H9 (cell line): ENCODE data around the gene KIAA0513. TPM values are rescaled to one million over a fixed set of nuclear protein-coding genes. Genes with fewer than 3 reads are reported as not detected.

Source experiments
- DNase-seq: peaks from one replicate; pipeline ENCODE4 v3.0.0-alpha.2; 2017
- H2AFZ ChIP-seq: one replicate; pipeline ENCODE4 v1.6.1; 2013; ENCODE audit warnings: mild to moderate bottlenecking, low read length, control low read depth, moderate library complexity
- H2AK5ac ChIP-seq: 2 replicates; pipeline ENCODE4 v1.6.1; 2013; ENCODE audit warnings: low read length, control low read depth, mixed read lengths; ENCODE audit not compliant: insufficient read length
- H2BK120ac ChIP-seq: one replicate; pipeline ENCODE4 v1.6.1; 2013; ENCODE audit warnings: low read depth, mild to moderate bottlenecking, low read length, control low read depth, inconsistent platforms; ENCODE audit not compliant: poor library complexity, severe bottlenecking
- H2BK12ac ChIP-seq: 2 replicates; pipeline ENCODE4 v1.6.1; 2013; ENCODE audit warnings: low read length, control low read depth, mixed read lengths, low read depth; ENCODE audit not compliant: insufficient read length
- H2BK15ac ChIP-seq: 2 replicates; pipeline ENCODE4 v1.6.1; 2013; ENCODE audit warnings: low read depth, low read length, control low read depth
- H2BK20ac ChIP-seq: one replicate; pipeline ENCODE4 v1.6.1; 2013; ENCODE audit warnings: low read depth, mild to moderate bottlenecking, low read length, control low read depth, inconsistent platforms; ENCODE audit not compliant: poor library complexity, severe bottlenecking
- H2BK5ac ChIP-seq: 2 replicates; pipeline ENCODE4 v1.6.1; 2013; ENCODE audit warnings: low read length, control low read depth, mixed read lengths; ENCODE audit not compliant: insufficient read length
- H3K14ac ChIP-seq: 2 replicates; pipeline ENCODE4 v1.6.1; 2013; ENCODE audit warnings: low read length, control low read depth; ENCODE audit not compliant: insufficient read depth
- H3K18ac ChIP-seq: 2 replicates; pipeline ENCODE4 v1.6.1; 2013; ENCODE audit warnings: low read depth, mild to moderate bottlenecking, mixed read lengths, low read length, control low read depth; ENCODE audit not compliant: insufficient read length
- H3K23ac ChIP-seq: 2 replicates; pipeline ENCODE4 v1.6.1; 2013; ENCODE audit warnings: low read length, control low read depth, mixed read lengths, low read depth; ENCODE audit not compliant: insufficient read length
- H3K23me2 ChIP-seq: 2 replicates; pipeline ENCODE4 v1.6.1; 2013; ENCODE audit warnings: low read depth, mild to moderate bottlenecking, mixed read lengths, low read length, control low read depth; ENCODE audit not compliant: insufficient read length, poor library complexity, severe bottlenecking
- H3K27ac ChIP-seq: 2 replicates; pipeline ENCODE4 v1.5.1; 2013; ENCODE audit warnings: low read length, control low read depth, mixed read lengths, low read depth; ENCODE audit not compliant: insufficient read length
- H3K27me3 ChIP-seq: 2 replicates; pipeline ENCODE4 v1.6.1; 2013; ENCODE audit warnings: low read length, control low read depth, inconsistent platforms; ENCODE audit not compliant: insufficient read depth
- H3K4ac ChIP-seq: 2 replicates; pipeline ENCODE4 v1.6.1; 2013; ENCODE audit warnings: low read depth, mild to moderate bottlenecking, control low read depth, inconsistent platforms, low read length, moderate library complexity
- H3K4me1 ChIP-seq: 2 replicates; pipeline ENCODE4 v1.6.1; 2013; ENCODE audit warnings: low read length, control low read depth, inconsistent platforms; ENCODE audit not compliant: insufficient read depth
- H3K4me2 ChIP-seq: 2 replicates; pipeline ENCODE4 v1.6.1; 2013; ENCODE audit warnings: low read length, control low read depth, mixed read lengths; ENCODE audit not compliant: insufficient read length, insufficient read depth
- H3K56ac ChIP-seq: 2 replicates; pipeline ENCODE4 v1.6.1; 2013; ENCODE audit warnings: low read depth, mild to moderate bottlenecking, mixed read lengths, low read length, control low read depth; ENCODE audit not compliant: insufficient read length
- H3K79me1 ChIP-seq: 2 replicates; pipeline ENCODE4 v1.6.1; 2013; ENCODE audit warnings: low read depth, mild to moderate bottlenecking, moderate library complexity, low read length, control low read depth, inconsistent platforms; ENCODE audit not compliant: insufficient read depth, poor library complexity, severe bottlenecking
- H3K79me2 ChIP-seq: 2 replicates; pipeline ENCODE4 v1.6.1; 2013; ENCODE audit warnings: low read length, control low read depth, inconsistent platforms; ENCODE audit not compliant: insufficient read depth
- H3K9ac ChIP-seq: 2 replicates; pipeline ENCODE4 v1.6.1; 2013; ENCODE audit warnings: low read length, control low read depth, mixed read lengths; ENCODE audit not compliant: insufficient read length; ENCODE audit errors: extremely low read depth
- H3K9me3 ChIP-seq: one replicate; pipeline ENCODE4 v1.6.1; 2013; ENCODE audit warnings: low read depth, low read length, inconsistent platforms; ENCODE audit not compliant: control insufficient read depth
- H3T11ph ChIP-seq: one replicate; pipeline ENCODE4 v1.6.1; 2013; ENCODE audit warnings: mild to moderate bottlenecking, low read length, control low read depth, inconsistent platforms
- H4K20me1 ChIP-seq: one replicate; pipeline ENCODE4 v1.6.1; 2013; ENCODE audit not compliant: control insufficient read depth, insufficient read length, insufficient read depth
- H4K5ac ChIP-seq: 2 replicates; pipeline ENCODE4 v1.6.1; 2013; ENCODE audit warnings: low read depth, mild to moderate bottlenecking, mixed read lengths, low read length, control low read depth; ENCODE audit not compliant: insufficient read length
- H4K8ac ChIP-seq: replicated peaks from 2 replicates; pipeline ENCODE4 v1.6.1; 2013; ENCODE audit warnings: low read length, control low read depth, mixed read lengths, low read depth; ENCODE audit not compliant: insufficient read length
- H4K91ac ChIP-seq: 2 replicates; pipeline ENCODE4 v1.6.1; 2013; ENCODE audit warnings: low read depth, mild to moderate bottlenecking, moderate library complexity, mixed read lengths, low read length, control low read depth; ENCODE audit not compliant: insufficient read length
- H3K27ac Mint-ChIP-seq, 3 experiments: 2 replicates in 2 of 3; 3 replicates in 1 of 3; pipeline ENCODE4 v1.8.0; 2020 to 2021; ENCODE audit warnings: mixed read lengths in 3 of 3, mild to moderate bottlenecking in 1 of 3, moderate library complexity in 1 of 3
- H3K27me3 Mint-ChIP-seq: 2 replicates; pipeline ENCODE4 v1.8.0; 2021; ENCODE audit warnings: low read depth, mild to moderate bottlenecking, moderate library complexity, mixed read lengths
- H3K36me3 Mint-ChIP-seq, 3 experiments: 2 replicates in 2 of 3; 3 replicates in 1 of 3; pipeline ENCODE4 v1.8.0; 2020 to 2021; ENCODE audit warnings: low read depth in 3 of 3, mixed read lengths in 3 of 3; ENCODE audit not compliant: insufficient read depth in 1 of 3
- H3K4me1 Mint-ChIP-seq, 2 experiments: 2 replicates each; pipeline ENCODE4 v1.8.0; 2020; ENCODE audit warnings: mixed read lengths in 2 of 2
- H3K4me3 Mint-ChIP-seq, 2 experiments: 2 replicates in 1 of 2; 3 replicates in 1 of 2; pipeline ENCODE4 v1.8.0; 2020 to 2021; ENCODE audit warnings: mild to moderate bottlenecking in 2 of 2, mixed read lengths in 2 of 2, moderate library complexity in 1 of 2
- H3K9me3 Mint-ChIP-seq, 2 experiments: 2 replicates in 1 of 2; 3 replicates in 1 of 2; pipeline ENCODE4 v1.8.0; 2020; ENCODE audit warnings: mild to moderate bottlenecking in 2 of 2, mixed read lengths in 2 of 2, moderate library complexity in 1 of 2
- WGBS: extraction: QIAGEN DNeasy Blood & Tissue Kit; methylation state at CpG from one replicate; pipeline ENCODE4 v1.1.7; 2013; ENCODE audit warnings: missing lambda C conversion rate, low lambda C conversion rate, mixed read lengths; ENCODE audit not compliant: insufficient read length; ENCODE audit errors: extremely low coverage; 5-methylcytosine and 5-hydroxymethylcytosine counted together
- total RNA-seq: library from RNA; stranded (reverse); gene quantifications from 2 replicates; pipeline ENCODE4 v1.2.1, GENCODE V29; 2021
- TF ChIP-seq, protein P1 (sequence below): fragments of 200-600 bp; sonication (generic); conservative IDR thresholded peaks from 3 replicates; pipeline ENCODE4 v1.8.0; 2021; ENCODE audit warnings: antibody characterized with exemption, mild to moderate bottlenecking

KIAA0513 gene
- total RNA-seq, 1 experiment from 2014 or later = 4.7 TPM

DNA sequence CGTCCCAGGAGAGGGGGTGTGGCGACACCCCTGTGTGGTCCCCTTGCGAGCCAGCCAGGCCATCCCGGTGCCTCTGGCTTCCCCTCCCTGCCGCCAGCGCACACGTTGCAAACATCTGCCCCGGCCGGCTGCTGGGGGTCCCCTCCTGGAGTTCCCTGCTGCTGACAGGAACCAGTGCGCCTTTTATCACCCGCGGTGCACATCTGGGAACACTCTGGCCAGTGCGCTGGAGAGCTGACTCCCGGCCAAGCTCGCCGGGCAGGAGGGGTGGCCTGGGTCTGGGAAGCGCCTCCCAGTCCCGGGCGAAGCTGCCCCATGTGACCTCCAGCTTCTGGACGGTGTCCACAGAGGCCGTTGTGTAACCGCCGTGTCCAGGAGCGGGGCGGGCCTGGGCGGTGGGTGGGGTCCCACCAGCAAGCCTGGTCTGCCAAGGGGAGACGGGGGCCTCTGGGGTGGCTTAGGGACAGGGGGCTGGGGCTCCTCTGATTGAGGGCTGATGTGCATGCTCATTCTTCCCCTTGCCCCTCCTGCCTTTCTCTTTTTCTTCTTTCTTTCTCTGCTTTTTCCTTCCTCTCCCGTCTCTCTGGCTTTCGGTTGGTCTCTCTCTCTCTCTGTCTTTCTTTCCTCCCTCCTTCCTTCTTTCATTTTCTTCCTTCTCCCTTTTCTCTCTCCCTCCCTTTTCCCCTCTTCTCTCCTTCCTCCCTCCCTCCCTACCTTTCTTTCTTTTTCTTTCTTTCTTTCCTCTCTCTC, 109.9 kb downstream of the KIAA0513 start:
- H3K36me3 Mint-ChIP-seq = no peaks in the 10 kb centered on the region

More for the DNA sequence above, 109.9 kb downstream of the KIAA0513 start:
- H3K23ac ChIP-seq = no peak overlapping the region
- no peak overlapping the region for H4K8ac ChIP-seq
- H2AFZ ChIP-seq = no peak overlapping the region
- H2BK20ac ChIP-seq = no peak overlapping the region
- H3K9me3 Mint-ChIP-seq = peaks cover 0 to 3% of the 10 kb centered on the region in 2 experiments; a peak in 2 of 5 replicates
- TF ChIP-seq, protein P1, sequence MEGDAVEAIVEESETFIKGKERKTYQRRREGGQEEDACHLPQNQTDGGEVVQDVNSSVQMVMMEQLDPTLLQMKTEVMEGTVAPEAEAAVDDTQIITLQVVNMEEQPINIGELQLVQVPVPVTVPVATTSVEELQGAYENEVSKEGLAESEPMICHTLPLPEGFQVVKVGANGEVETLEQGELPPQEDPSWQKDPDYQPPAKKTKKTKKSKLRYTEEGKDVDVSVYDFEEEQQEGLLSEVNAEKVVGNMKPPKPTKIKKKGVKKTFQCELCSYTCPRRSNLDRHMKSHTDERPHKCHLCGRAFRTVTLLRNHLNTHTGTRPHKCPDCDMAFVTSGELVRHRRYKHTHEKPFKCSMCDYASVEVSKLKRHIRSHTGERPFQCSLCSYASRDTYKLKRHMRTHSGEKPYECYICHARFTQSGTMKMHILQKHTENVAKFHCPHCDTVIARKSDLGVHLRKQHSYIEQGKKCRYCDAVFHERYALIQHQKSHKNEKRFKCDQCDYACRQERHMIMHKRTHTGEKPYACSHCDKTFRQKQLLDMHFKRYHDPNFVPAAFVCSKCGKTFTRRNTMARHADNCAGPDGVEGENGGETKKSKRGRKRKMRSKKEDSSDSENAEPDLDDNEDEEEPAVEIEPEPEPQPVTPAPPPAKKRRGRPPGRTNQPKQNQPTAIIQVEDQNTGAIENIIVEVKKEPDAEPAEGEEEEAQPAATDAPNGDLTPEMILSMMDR = no peak
- H3K9me3 ChIP-seq = no peaks in the 10 kb centered on the region
- H4K91ac ChIP-seq = no peak overlapping the region
- no peak overlapping the region for H3T11ph ChIP-seq
- no peak overlapping the region for H3K4me3 Mint-ChIP-seq
- H3K23me2 ChIP-seq = no peaks in the 10 kb centered on the region
- H3K14ac ChIP-seq = no peak overlapping the region
- H4K20me1 ChIP-seq = no peaks in the 10 kb centered on the region
- H2AK5ac ChIP-seq = no peak overlapping the region
- no peak overlapping the region for H3K18ac ChIP-seq
- H3K27me3 ChIP-seq = no peaks in the 10 kb centered on the region
- no peaks in the 10 kb centered on the region for H3K4me1 ChIP-seq
- DNase-seq = no peak
- H3K4me2 ChIP-seq = no peak overlapping the region
- no peaks in the 10 kb centered on the region for H3K79me1 ChIP-seq
- H3K4ac ChIP-seq = no peak overlapping the region
- H4K5ac ChIP-seq = no peak overlapping the region
- no peak overlapping the region for H2BK15ac ChIP-seq
- no peak overlapping the region for H3K56ac ChIP-seq
- no peak overlapping the region; a peak in 1 of 7 replicates for H3K27ac Mint-ChIP-seq
- no peak overlapping the region for H3K9ac ChIP-seq
- no peak overlapping the region for H3K27ac ChIP-seq
- no CpG with 5 or more reads among the region's 29 CpGs for WGBS
- H2BK120ac ChIP-seq = no peak overlapping the region
- peaks cover 20% of the 10 kb centered on the region for H3K27me3 Mint-ChIP-seq
- H3K79me2 ChIP-seq = no peaks in the 10 kb centered on the region
- peaks cover 4 to 17% of the 10 kb centered on the region in 2 experiments for H3K4me1 Mint-ChIP-seq
- H2BK12ac ChIP-seq = no peak overlapping the region
- H2BK5ac ChIP-seq = no peak overlapping the region
